ENCODE results near the gene STK32B.
"Not testable (repeated sequence)": the region's sequence is repeated elsewhere in the genome, so short reads cannot be mapped to it uniquely, and the experiment has no call there.

Gene STK32B

DNA sequence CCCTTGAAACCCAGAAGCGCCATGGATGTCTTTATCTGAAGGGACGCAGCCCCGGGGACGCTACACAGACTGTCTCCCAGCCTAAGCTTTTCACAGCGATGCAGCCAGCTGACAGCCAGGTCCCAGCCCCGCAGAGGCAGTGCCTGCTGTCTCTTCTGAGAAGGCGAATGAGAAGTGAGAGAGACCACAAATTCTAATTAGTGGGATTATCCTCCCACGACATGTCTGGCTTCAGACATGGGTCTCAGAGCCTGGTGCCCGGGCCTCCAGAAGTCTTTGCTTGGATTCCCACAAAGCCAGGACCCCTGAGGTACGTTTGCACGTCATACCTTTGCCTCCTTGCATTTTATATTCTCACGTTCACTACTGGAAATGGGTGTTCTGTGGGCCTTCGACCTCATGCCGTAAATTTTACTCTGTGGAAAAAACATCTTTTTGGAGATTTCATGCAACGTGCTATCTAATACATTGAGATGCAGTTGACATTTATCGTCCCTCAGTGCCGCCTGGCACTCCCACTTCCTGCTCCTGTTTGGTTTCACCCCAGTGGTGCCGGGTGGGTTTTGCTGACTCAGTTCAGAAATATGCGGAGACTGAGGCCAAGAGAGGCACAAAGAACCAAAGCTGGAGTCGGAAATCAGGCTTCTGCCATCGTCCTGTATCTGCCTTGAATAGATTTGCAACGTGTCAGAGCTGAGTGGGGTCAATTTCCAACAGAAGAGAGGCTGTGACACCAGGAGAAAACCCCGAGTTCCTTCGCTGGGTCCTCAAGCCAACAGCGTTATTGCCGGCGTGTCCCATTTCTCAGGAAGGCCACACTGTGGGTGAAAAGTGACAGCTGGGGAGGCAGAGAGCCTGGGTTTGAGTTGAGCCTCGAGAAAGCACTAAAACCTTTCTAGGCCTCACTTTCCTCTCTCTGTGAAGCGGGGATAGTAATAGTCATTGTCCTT is 114.4 kb downstream of the STK32B start:
- no peak for DNase-seq

DNA sequence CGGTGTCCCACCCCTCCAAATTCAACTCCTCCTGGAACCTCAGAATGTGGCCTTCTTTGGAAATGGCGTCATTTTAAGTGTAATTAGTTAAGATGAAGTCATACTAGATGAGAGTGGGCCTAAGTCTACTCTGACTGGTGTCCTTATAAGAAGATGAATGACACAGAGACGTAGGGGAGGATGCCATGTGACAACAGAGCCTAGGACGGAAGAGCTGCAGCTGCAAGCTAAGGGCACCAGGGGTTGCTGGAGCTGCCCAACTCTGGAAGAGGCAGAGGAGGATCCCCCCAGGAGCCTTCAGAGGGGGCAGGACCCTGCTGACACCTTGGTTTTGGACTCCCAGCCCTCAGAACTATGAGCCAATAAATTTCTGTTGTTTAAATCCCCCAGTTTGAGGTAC is 115.1 kb downstream of the STK32B start:
- DNase-seq, result no peak

DNA sequence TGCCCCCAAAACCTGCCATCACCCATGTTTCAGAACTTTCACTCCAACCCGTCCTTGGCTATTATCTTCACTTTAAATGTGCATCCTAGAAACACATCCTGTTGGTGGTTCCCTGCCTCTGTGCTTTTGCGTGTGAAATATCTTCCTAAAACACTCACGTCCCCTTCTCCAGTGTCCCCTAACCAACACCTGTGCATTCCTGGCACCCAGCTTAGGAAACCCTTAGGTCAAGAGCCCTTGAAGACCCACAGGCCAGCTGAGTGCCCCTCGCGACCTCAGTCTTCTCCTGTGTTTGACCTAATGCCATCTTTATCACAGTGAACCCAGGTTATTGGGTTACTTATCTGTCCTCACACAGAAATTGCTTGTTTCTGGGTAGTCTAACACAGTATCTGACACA is 117.6 kb downstream of the STK32B start:
- DNase-seq, result no peak

DNA sequence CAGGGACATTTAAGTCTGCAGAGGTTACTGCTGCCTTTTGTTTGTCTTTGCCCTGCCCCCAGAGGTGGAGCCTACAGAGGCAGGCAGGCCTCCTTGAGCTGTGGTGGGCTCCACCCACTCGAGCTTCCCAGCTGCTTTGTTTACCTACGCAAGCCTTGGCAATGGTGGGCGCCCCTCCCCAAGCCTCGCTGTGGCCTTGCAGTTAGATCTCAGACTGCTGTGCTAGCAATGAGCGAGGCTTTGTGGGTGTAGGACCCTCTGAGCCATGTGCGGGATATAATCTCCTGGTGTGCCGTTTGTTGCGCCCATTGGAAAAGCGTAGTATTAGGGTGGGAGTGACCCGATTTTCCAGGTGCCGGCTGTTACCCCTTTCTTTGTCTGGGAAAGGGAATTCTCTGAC is 124.6 kb downstream of the STK32B start:
- DNase-seq, result not testable (repeated sequence)

DNA sequence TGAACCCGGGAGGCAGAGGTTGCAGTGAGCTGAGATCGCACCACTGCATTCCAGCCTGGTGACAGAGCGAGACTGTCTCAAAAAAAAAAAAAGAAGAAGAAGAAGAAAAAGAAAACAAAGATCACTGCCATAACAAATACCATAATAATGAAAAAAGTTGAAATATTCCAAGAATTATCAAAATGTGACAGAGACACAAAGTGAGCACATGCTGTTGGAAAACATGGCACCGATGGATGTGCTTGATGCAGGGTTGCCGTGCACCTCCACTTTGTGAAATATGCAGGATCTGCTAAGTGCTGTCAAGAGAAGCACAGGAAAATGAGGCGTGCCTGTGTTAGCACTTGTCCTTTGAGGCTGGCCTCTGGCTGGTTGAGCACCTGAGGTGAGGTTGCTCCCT is 133.3 kb downstream of the STK32B start:
- DNase-seq, result no peak

DNA sequence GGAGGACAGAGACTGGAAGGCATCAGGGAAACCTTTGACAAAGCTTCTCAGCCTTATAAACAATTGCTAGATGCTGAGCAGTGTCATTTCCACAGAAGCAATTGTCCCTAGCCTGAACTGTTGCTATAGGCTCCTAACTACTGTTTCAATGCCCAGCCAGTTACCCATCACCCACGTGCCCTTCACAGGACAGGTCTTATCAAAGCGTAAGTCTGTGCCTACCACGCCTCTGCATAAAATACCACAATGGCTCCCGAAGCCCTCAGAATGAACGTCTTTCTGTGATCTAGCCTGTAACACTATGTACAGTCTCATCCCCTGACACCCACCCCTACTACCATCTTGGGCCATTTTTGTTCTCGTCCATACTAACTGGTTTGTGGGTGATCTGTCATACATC is 134.3 kb downstream of the STK32B start:
- no peak for DNase-seq

DNA sequence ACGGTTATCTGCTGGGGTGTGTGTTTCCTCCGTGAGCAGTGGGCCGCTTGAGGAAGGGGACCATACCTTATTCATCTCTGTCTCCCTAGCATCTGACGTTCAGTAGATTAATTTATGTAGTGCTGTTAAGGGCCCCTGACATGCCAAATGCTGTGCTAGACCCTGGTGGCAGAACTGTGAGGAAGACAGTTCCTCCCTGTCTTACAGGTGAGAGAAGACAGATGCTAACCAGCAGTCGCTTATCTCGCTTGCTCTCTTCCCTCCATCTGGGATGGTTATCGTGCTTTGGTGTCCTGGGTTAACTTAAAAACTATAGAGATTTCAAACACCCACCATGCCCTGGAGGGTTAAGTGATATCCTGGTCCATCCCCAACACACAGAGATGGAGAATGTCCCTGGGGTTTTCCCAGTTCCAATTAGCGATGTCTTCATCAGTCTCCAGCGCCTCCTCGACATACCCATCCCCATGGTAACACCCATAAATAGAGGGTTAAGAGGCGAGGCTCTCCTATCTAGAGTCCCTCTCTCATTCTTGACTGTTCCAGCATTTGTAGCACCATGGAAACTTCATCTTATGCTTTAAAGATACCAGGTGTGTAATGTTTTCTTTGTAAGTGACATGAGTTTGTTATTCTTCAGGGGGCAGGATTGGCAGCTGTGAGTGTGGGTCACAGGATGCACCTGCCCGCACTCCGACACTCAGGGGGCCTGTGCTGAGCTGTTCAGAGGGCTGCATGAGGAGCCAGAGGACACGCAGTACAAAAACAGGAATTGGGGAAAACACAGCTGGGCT is 135.2 kb downstream of the STK32B start:
- DNase-seq, result no peak

DNA sequence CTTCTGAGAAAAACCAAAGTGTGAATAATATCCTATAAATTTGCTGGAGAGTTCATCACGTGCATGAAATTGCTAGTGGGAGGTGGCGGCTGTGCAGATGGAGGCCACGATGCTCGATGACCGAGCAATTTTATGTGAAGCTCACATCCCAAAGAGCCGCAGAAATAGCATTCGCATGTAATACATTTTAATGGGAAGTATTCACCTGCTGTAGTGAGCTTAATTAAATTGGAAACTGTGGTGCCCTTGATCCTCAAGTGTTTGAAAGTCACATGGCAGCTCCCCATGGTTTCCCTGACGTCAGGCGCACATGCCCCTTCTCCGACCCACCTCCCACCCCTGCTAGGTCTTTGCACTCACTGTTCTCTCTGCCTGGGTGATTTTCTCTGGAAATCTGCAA is 136.8 kb downstream of the STK32B start:
- DNase-seq, result no peak

DNA sequence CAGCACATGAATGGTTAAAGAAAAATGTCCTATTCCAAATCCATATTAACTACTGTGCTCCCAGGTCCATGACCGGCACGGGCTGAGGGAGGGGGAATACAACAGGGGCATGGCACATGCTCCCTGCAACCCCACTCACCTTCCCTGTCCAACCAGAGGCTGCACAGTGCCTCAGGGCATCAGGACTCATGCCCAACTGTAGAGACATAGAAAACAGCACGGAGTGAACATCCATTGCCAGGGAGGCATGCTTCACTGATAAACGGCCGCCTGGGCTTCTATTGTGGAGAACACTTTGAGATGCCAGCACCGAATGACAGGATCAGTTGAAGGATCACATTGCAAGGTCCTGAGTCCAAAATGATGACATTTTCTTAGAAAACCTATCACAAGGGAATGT is 140.6 kb downstream of the STK32B start:
- no peak for DNase-seq

DNA sequence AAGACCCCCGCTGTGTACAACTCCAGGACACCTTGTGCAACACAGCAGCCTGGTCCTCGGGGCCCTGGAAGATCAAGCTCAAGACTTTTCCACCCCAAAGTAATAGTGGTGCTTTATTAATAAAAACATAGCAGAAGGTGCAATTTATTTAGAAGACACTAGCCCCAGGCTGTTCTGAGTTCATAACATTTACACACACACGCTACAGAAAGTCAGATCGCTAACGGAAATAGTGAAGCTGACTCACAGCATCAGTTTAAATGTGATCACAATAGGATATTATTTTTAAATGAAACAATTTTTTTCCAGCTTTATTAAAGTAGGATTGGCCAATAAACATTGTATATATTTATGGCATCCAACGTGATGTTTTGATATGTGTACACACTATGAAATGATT is 141.0 kb downstream of the STK32B start:
- DNase-seq, result no peak

DNA sequence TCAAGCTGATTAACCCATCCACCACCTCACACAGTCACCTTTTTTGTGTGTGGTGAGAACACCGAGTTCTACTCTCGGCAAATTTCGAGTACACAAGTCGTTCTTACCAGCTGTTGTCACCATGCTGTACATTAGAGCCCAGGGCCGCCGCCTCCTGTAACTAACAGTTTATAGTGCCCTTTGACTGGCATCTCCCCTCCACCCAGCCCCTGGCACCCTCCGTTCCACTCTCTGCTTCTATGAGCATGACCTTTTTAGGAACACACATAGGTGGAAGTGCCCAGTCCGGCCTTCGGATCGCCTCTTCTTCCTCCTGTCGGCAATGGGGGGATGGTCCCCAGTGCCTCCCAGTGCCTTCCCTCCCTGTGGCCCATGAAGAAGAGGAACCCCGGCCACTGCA is 141.4 kb downstream of the STK32B start:
- DNase-seq, result no peak

DNA sequence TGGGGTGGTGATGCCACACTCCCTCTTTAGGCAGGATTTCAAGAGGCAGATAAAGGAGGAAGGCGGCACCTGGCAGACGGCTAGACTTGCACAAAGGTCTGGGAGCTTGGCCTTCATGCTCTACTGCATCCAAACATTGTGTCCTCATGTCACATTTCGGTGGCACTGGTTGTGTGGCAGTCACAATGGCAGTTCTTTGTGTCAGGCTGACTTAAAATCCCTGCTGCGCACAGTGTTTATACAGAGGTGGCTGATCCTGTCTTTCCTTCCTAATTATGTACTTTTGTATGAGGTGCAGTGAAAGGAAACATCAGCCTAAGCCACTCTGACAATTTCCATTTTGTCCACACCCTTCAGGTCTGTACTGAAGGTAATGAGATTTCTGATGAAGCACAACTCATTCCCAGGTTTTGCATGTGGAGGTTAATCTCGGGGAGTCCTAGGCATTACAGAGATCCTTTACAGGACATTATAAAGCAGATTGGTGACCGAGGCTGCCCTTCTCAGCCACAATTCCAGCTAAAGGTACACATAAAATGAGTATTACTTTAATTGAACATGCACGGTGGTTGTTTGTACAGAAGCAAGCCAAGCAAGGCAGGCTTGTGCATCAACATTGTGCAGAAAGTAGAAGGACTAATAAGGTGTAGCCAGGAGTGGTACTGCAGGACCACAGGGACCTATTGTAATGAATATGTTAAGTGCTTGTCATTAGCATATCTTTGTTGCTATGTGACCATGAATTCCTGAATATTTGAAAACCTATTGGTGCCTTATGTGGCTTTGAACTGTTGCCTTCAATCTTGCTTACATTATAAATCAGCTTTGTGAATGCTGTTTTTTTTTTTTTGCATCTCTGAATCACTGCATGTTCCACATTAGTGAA is 147.6 kb downstream of the STK32B start:
- no peak for DNase-seq

DNA sequence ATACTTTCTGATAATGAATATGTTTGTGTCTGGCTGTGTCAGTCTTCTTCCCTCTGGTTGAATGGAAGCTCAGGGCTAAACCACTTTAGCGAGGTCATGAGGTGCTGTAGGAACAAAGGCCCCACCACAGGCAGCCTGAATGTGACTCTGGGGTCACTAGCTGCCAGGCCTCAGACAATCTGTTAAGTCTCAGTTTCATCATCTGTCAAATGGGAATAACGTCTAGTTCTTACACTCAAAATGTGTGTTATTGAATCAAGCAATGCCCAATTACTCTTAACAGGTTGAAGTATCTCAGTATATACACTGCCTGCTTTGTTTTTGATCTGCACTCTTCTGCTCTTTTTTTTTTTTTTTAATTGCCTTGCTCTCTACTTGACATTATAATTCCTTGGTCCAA is 148.6 kb downstream of the STK32B start:
- no peak for DNase-seq

DNA sequence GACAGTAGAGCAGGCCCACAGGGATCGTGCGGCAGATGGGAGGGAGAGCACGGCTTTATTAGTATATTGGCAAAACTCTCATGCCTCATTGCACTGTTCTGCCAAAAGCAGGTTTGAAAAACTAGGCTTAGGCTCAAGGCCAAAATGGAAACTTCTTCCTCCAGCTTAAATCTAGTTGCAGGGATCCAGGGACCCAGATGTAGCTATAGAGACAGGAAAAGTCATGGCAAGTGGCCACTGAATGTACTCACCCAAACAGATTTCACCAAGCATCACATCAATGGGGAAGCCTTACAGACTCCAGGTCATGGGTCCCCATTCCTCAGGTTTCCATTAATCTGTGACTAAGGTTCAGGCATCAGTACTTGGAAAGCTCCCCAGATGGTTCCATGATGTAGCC is 149.2 kb downstream of the STK32B start:
- no peak for DNase-seq

DNA sequence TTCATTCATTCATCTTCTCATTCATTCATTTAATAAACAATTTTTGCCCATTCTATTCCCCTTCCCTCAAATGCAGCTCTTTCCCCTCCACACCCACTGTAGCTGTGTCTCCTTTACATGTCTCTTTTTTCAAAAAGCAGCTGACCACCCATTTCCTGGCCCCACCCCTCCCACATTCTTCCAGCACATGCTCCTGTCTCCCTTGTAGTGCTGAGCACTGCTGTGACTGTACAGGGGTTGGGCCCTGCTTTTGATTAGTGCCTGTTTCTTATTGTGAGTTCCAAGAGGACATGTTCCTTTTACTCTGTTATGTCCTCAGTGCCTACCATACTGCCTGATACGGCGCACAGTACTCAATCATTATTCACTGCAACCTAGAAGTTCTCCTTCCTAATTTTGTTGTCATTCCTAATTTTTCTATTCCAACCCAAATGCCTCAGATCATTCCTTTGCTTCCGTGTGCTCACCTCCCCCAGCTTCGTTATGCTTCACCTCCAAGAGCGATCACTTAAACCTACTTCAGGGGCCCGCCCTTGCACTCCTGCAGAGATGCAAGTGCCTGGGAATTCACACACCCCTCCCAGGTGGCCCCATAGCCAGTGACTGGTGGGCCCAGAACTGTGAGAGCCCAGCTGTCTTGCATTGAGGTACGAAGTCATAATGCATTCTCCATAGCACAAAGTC is 152.2 kb downstream of the STK32B start:
- no peak for DNase-seq

DNA sequence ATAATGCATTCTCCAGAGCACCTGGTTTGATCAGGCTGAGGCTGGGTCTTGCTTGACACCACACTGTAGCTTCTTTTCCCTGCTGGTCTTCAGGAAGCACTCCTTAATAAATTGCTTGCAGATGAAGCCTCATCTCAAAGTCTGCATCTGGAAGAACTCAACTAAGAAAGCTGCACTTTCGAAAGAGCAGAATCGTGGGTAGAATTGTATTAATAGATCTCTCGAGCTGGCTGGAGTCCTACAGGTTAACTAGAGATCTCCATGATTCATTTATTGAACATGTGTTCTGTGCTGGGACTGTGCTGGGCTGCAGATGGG is 152.7 kb downstream of the STK32B start:
- DNase-seq, result no peak

DNA sequence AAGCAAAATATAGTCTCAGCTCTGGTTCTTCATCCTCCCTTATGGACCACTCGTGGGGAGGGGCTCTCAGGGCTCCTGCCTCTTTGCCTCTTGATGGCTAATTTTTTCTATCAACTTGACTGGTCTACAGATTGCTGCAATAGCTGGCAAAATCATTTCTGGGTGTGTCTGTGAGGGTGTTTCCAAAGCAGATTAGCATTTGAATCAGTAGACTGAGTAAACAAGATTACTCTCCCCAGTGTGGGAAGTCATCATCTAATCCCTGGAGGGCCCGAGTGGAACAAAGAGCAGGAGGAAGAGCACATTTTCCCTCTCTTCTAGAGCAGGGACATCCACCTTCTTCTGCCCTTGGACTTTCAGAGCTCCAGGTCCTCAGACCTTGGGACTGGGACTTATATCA is 153.5 kb downstream of the STK32B start:
- no peak for DNase-seq

DNA sequence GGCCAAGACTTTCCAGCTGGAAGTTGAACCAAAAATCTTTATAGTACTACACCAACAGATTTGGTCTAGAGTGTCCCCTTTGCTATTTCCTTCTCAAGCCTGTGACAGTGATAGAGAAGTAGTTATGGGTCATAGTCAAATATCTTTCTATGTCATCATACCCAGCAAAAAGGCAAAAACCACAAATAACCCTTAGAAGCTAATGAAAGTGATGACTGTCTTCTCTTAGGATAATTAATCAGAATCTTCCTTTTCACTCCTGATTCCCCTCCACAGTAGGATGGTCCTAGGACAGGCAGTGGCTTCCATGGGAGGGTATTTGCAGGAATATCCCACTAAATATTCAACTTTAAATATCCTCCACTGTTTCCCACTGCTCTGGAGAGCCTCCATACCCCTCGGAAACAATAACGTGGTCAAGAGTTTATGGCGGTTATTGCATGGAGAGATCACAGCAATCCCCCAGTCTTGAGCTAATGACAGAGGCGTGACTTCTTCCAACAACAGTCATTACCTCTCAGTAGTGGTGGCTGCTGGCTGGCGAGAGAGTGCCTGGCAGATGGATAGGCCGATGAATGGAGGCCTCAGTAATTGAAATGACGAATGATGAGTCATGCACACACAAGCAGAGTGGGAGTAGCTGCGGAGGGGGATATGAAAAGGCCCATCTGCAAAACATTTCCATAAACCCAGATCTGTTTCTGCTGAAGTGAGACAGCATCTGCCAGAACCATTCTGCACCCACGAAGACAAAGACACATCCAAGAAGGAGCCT is 154.9 kb downstream of the STK32B start:
- DNase-seq, result no peak

DNA sequence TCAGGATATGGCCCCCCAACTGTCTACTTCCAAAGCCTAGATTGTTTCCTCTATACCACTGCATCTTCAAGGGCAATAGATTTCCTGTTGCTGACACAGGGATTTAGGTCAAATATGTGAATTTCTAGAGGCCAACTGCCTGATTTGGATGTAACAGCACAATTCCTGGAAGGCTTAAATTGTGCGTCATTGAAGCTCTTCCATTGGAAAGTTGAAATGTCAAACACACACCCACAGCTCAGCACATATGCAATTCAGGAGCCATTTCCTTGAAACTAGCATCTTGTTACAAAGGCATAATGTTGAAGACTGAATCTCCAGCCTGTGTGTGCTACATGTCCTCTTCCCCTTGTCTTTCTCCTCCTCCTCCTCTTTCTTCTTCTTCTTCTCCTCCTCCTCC is 158.6 kb downstream of the STK32B start:
- no peak for DNase-seq

DNA sequence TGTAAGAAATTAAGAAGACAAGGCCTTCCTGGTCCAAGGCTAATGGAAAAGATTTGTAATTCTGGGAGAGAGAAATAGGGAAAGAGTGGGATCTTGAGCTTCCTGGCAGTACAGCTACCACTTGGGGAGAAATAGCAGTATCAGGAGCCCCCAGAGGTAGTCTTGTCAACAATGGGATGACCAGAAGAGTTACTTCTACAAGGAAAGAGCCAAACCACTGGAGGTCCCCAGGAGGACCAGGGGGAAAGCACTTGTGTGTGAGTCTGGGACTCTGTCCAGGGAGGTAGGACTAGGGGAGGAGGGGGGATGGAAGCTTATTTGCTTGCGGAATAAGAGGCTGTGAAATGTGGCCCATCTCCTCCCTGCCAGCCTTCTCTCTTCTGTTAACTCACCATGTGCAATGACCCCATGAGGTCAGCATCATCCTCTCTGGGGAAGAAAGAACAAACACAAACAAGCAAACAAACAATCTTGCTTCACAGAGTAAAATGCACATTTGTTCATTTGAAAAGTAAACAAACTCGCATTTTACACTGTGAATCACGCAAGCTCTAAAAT is 160.1 kb downstream of the STK32B start:
- DNase-seq, result no peak

DNA sequence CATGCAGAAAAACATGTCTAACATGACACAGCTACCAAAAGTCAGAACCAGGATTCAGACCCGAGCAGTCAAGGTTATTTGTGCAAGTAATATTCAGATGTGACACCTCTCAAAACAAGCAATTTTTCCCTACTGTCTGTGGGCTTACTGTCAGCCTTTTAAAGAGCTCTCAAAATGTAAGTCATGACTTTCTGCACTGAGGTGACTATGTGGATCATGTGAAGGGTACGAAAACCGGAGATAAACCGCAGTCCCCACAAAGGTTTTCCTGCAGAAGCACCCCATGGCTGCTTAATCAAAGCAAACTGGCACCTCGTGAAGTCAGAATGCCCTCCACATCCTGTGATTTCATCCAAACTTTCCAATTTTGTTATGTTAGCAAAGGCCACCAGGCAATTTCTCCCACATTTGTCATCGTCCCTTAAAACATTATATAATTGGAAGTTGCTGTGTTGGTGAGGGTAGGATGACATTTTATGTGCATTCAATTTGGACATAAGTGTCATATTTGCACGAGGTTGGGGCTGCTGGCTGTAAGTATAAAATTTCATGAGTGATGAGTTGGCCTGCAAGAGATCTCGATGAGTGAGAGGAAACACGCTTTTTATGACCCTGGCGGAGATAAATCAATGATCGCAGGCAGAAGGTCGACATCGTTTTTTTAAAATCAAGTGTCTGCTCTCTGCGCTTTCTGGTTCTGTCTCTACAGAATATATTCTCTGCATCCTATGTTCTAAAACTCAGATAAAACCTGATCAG is 161.2 kb downstream of the STK32B start:
- DNase-seq, result no peak
